Sigmoid colon (tissue), 7 donors: ENCODE data around the gene SLC25A53. TPM values are rescaled to one million over a fixed set of nuclear protein-coding genes. Genes with fewer than 3 reads are reported as not detected.

Experiments
- DNase-seq: peaks from one replicate; pipeline ENCODE4 v3.0.0-alpha.2; 2019
- H3K27ac ChIP-seq, 4 donors: fragments of 200-600 bp; sonication (generic); one replicate each; pipeline ENCODE4 v1.5.1; 2016 to 2019; ENCODE audit warnings: mild to moderate bottlenecking in 1 of 4
- H3K27me3 ChIP-seq, 3 donors: fragments of 200-600 bp; sonication (generic); one replicate each; pipeline ENCODE4 v1.5.1; 2019; ENCODE audit warnings: mild to moderate bottlenecking in 1 of 3
- H3K36me3 ChIP-seq, 4 donors: fragments of 200-600 bp; sonication (generic); one replicate each; pipeline ENCODE4 v1.5.1; 2016 to 2019
- H3K4me1 ChIP-seq, 4 donors: fragments of 200-600 bp; sonication (generic); one replicate each; pipeline ENCODE4 v1.5.1; 2017 to 2019
- H3K4me3 ChIP-seq, 4 donors: fragments of 200-600 bp; sonication (generic); one replicate each; pipeline ENCODE4 v1.5.1; 2017 to 2019; ENCODE audit warnings: mild to moderate bottlenecking in 2 of 4, moderate library complexity in 1 of 4
- H3K9me3 ChIP-seq, 4 donors: fragments of 200-600 bp in 3 of 4; sonication (generic) in 3 of 4; one replicate each; pipeline versions ENCODE4 v1.5.1 to v1.6.1; 2013 to 2019
- EP300 ChIP-seq, 4 donors: sonication (generic); formaldehyde crosslinking; IDR thresholded peaks; one replicate each; pipeline ENCODE4 v1.6.1; 2017; ENCODE audit warnings: antibody characterized with exemption in 4 of 4
- POLR2A ChIP-seq, 2 donors: fragments of 450-650 bp; IDR thresholded peaks; one replicate each; pipeline ENCODE4 v1.6.1; 2016; ENCODE audit warnings: antibody characterized with exemption in 2 of 2, mild to moderate bottlenecking in 2 of 2, moderate library complexity in 2 of 2
- POLR2AphosphoS5 ChIP-seq, 4 donors: sonication (generic); formaldehyde crosslinking; IDR thresholded peaks; one replicate each; pipeline ENCODE4 v1.6.1; 2017; ENCODE audit warnings: antibody characterized with exemption in 4 of 4
- WGBS, 2 donors: extraction: QIAGEN DNeasy Blood & Tissue Kit; methylation state at CpG; one replicate each; pipeline ENCODE4 v1.1.7; 2013; 5-methylcytosine and 5-hydroxymethylcytosine counted together
- intact Hi-C: fragments of 100-400 bp; cut with DNase I; formaldehyde crosslinking; loops from one replicate; pipeline ENCODE4 v1.15.1; 2023
- polyA plus RNA-seq, 3 donors: library from polyadenylated mRNA; stranded (reverse); fragments of 200-250 nt; gene quantifications; one replicate each; pipeline ENCODE4 v1.2.3, GENCODE V29; 2013
- total RNA-seq, 4 donors: library from RNA; depleted of rRNA; stranded (reverse); fragments of >200 nt; gene quantifications; one replicate each; pipeline ENCODE4 v1.1.0, GENCODE V29; 2016
- TF ChIP-seq, protein P1 (sequence below), 4 experiments: fragments of 450-650 bp in 3 of 4; fragments of 200-600 bp in 1 of 4; IDR thresholded peaks; one replicate each; pipeline ENCODE4 v1.5.1; 2016 to 2019; ENCODE audit warnings: antibody characterized with exemption in 4 of 4, mild to moderate bottlenecking in 3 of 4, moderate library complexity in 2 of 4
- donor health status: healthy with polysubstance abuse.
- donor health status: Bipolar disorder and iron deficiency.
- donor health status: healthy.

SLC25A53 gene
- total and polyA plus RNA-seq, 7 donors, result 8.2 to 23.5 (median 14.7) TPM

DNA sequence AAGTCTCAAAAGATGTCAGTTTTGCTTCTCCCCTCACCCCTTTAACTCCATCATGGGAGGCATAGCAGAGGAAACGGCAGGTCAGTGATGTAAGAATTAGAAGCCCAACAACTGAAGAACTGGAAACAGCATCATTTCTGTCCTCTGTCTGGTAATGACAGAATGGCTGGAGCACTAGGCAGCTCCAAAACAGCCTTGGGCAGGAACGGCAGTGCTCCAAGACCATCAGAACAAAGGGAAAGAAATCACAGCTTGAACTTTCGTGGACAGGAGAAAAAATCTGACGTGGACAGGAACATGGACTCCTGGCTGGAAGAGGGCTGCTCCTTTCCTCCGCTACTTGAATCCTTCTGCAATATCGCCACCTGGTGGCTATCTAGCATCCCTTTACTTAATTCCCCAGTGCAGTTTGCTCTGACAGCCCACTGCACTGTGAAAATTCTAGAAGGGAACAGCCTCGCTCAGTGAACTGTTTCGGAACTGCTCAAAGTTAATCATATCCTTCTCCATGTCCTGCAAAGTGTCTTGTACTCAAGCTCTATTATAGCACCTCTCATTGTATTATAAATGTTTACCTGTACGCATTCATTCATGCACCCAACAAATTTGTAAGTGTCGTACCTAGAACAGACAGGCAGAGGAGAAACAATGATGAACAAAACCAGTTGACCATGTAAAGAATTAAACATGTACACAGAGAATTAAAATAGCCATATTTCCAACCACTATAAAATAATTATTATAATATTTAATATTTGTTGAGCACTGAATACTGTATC lies 20.4 kb downstream of the SLC25A53 start:
- H3K4me1 ChIP-seq, result peaks cover 0 to 11% (median 7%) of the 10 kb centered on the region in 4 donors
- peak overlapping the region; percentile 38 to 69 (median 63) for H3K27ac ChIP-seq
- no peaks in the 10 kb centered on the region for H3K36me3 ChIP-seq
- no peaks in the 10 kb centered on the region for H3K27me3 ChIP-seq
- WGBS, 2 donors, result 24 to 27% methylated on average over 10 of the region's 10 CpGs
- H3K4me3 ChIP-seq, result peak overlapping the region; percentile 9 to 44 (median 42)
- peak; percentile 89 for DNase-seq
- H3K9me3 ChIP-seq, result no peaks in the 10 kb centered on the region
- intact Hi-C loops, result loop anchor here (2.0 to 5.0 kb wide), 2 partner anchors 38 to 289 kb away; no protein-coding TSS in a partner anchor
- no peak for TF ChIP-seq EP300 (IDR thresholded peaks at IDR 0.05)
- TF ChIP-seq, protein P1, sequence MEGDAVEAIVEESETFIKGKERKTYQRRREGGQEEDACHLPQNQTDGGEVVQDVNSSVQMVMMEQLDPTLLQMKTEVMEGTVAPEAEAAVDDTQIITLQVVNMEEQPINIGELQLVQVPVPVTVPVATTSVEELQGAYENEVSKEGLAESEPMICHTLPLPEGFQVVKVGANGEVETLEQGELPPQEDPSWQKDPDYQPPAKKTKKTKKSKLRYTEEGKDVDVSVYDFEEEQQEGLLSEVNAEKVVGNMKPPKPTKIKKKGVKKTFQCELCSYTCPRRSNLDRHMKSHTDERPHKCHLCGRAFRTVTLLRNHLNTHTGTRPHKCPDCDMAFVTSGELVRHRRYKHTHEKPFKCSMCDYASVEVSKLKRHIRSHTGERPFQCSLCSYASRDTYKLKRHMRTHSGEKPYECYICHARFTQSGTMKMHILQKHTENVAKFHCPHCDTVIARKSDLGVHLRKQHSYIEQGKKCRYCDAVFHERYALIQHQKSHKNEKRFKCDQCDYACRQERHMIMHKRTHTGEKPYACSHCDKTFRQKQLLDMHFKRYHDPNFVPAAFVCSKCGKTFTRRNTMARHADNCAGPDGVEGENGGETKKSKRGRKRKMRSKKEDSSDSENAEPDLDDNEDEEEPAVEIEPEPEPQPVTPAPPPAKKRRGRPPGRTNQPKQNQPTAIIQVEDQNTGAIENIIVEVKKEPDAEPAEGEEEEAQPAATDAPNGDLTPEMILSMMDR (IDR thresholded peaks at IDR 0.05), result peak; percentile 22 to 57 (median 44)

DNA sequence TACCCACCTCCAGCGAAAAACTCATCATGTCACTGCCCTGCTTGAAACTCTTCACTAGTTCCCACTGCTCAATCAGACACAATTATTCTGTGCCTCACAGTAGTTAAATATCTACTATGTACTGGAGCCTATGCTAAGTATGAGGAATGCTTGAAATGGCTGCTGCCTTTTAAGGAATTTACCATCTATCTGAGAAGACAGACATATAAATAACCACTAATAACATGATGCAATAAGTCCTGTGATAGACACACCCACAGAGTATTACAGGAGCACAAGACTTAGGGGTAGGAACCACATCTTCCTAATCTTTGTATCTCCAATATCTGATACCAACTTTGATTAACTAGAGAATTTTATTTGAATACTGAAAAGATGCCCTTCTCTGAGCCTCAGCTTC lies 21.1 kb downstream of the SLC25A53 start:
- no peak for TF ChIP-seq POLR2AphosphoS5 (IDR thresholded peaks at IDR 0.05)
- TF ChIP-seq, protein P1 (IDR thresholded peaks at IDR 0.05), result no peak
- no peak for TF ChIP-seq POLR2A (IDR thresholded peaks at IDR 0.05)
- no peak for TF ChIP-seq EP300 (IDR thresholded peaks at IDR 0.05)
- WGBS, 2 donors, result 92 to 93% methylated on average over 1 of the region's 1 CpG
- peak overlapping the region in 1 of 4 donors; percentile 69 for H3K27ac ChIP-seq
- peaks cover 0 to 3% (median 0%) of the 10 kb centered on the region in 4 donors for H3K36me3 ChIP-seq
- no peak for DNase-seq
- intact Hi-C loops, result loop anchor here (2.0 to 5.0 kb wide), 2 partner anchors 37 to 288 kb away; no protein-coding TSS in a partner anchor
- H3K4me1 ChIP-seq, result peaks cover 0 to 11% (median 7%) of the 10 kb centered on the region in 4 donors
- no peaks in the 10 kb centered on the region for H3K27me3 ChIP-seq
- no peaks in the 10 kb centered on the region for H3K9me3 ChIP-seq
- no peak overlapping the region for H3K4me3 ChIP-seq

DNA sequence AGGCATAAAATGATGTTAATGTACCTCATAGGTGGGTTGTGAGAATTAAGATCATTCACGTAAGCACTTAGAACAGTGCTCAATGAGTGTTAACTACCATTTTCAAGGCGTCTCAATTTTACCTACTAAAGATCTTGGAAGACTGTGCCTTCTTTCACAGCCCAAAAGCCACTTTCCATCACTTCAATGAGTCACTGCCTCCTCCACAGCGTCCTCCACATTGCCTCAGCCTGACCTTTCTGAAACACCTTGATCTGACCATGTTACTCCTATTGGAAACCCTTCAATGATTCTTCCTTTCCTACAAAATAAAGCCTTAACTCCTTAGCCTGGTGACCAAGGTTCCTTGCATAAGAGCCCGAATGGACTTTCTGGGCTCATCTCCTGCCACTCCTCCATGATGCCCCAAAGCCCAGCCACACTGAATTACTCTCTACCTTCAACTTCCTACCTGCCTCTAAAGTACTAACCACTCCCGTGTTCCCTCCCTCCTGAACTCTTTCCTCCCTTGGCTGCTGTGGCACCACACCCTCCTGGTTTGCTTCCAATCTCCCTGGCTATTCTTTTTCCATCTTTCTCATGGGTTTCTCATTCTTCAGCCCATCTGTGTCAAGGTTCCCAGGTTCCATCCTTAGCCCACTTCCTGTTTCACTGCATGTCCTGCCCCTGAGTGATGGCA lies 22.1 kb downstream of the SLC25A53 start:
- Histone ChIP-seq H3K36me3 (peaks cover 0 to 10% (median 0%) of the 10 kb centered on the region in 4 donors), H3K4me3 (no peak overlapping the region), H3K27me3 (no peaks in the 10 kb centered on the region), H3K9me3 (no peaks in the 10 kb centered on the region), H3K27ac (no peak overlapping the region), H3K4me1 (peaks cover 0 to 11% (median 7%) of the 10 kb centered on the region in 4 donors)
- intact Hi-C loops, result loop anchor here (5.0 kb wide), 1 partner anchor 287 kb away; no protein-coding TSS in a partner anchor
- TF ChIP-seq POLR2AphosphoS5 (IDR thresholded peaks at IDR 0.05), result no peak
- WGBS, 2 donors, result 76 to 85% methylated on average over 5 of the region's 5 CpGs
- DNase-seq, result no peak

DNA sequence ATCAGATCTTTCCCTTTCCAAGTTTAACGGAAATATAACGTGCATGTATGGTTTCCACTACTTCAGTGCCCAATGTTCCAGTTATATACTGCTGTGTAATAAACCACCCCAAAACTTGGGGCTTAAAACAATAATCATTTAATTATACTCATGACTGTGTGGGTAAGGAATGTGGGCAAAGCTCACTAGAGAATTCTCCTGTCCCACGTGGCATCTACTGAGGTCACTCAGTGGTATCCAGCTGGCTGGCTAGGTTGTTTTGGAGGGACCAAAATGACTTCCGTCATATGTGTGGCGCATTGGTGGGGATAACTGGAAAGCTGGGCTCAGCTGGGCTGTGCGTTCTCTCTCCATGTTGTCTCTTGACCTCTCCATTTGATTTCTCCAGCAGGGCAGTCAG lies 26.0 kb downstream of the SLC25A53 start:
- Histone ChIP-seq H3K27me3 (no peaks in the 10 kb centered on the region), H3K27ac (no peak overlapping the region), H3K9me3 (no peaks in the 10 kb centered on the region), H3K4me1 (peaks cover 0 to 9% (median 4%) of the 10 kb centered on the region in 4 donors), H3K36me3 (peaks cover 0 to 10% (median 0%) of the 10 kb centered on the region in 4 donors), H3K4me3 (no peak overlapping the region)
- intact Hi-C loops, result no loop called here
- TF ChIP-seq, protein P1 (IDR thresholded peaks at IDR 0.05), result no peak
- TF ChIP-seq EP300 (IDR thresholded peaks at IDR 0.05), result no peak
- no peak for TF ChIP-seq POLR2A (IDR thresholded peaks at IDR 0.05)
- no peak for TF ChIP-seq POLR2AphosphoS5 (IDR thresholded peaks at IDR 0.05)
- 92% methylated on average over 6 of the region's 6 CpGs for WGBS, 2 donors
- no peak for DNase-seq

DNA sequence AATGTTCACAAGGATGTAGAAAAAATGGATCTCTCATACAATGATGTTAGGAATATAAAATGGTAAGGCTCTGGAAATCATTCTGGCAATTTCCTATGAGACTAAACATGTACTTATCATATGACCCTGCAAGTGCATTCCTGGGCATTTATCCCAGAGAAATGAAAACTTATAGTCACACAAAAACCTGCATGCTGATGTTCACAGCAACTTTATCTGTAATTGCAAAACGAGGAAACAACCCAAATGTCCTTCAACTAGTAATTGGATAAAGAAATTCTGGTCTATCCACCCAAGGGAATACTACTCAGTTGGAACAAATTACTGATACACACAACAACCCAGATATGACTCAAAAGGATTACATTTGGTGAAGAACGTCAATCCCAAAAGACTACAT lies 30.0 kb downstream of the SLC25A53 start:
- WGBS, 2 donors, result 79 to 84% methylated on average over 2 of the region's 2 CpGs
- TF ChIP-seq EP300 (IDR thresholded peaks at IDR 0.05) (no peak), POLR2AphosphoS5 (IDR thresholded peaks at IDR 0.05) (no peak), POLR2A (IDR thresholded peaks at IDR 0.05) (no peak)
- TF ChIP-seq, protein P1 (IDR thresholded peaks at IDR 0.05), result no peak
- no peak overlapping the region for H3K4me3 ChIP-seq
- no peaks in the 10 kb centered on the region for H3K9me3 ChIP-seq
- no peaks in the 10 kb centered on the region for H3K27me3 ChIP-seq
- DNase-seq, result no peak
- H3K27ac ChIP-seq, result no peak overlapping the region
- intact Hi-C loops, result no loop called here
- H3K4me1 ChIP-seq, result no peaks in the 10 kb centered on the region
- peaks cover 0 to 10% (median 0%) of the 10 kb centered on the region in 4 donors for H3K36me3 ChIP-seq
